ENCODE measurements around the gene CCDC88C.
"Not testable (repeated sequence)": the region's sequence is repeated elsewhere in the genome, so short reads cannot be mapped to it uniquely, and the experiment has no call there.

Gene CCDC88C

GRCh38 chr14:91417983-91418386 lies 365 bp upstream of the CCDC88C start:
- peak; percentile 37 for DNase-seq

GRCh38 chr14:91416744-91417119 lies 888 bp downstream of the CCDC88C start:
- DNase-seq = no peak

DNA sequence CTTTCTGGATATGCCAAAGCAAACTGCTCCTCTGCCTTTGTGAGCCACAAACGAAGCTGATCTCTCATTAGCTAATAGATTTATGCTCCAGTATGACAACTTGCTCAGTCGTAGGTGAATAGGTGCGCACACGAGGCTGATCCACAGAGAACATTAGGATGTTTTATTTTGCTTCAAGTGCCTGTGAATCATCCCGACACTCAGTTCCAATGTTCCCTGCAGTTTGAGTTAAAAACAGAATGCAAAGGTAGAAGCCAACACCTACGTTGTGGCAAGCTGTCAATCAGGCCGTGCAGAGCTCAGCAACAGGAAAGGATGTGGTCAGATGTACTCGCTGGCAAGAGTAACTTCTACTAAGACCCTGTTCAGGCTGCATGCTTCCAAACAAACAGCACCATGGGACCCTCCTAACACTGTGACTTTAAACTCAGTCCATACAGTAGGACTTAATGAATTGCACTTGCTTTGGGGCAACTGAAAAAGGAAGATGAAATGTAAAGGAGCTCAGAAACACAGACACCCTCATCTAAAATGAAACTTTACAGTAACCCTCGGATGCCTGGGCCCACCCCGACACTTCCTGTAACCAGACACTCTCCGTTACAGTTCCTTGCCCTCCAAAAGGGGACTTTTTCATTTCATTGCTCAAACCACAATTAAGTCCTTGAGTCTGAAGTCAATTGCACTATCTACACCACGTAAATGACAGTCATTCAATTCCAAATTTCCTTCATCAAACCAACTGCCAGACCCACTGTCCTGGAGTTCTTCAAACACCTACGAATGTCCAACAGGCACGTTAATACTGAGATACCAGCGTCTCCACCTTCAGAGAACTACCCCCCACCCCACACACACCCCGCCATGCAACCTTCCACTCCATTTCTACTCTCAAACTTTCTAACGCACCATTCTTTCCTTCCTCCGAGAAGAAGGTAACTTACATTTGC lies 1.6 kb downstream of the CCDC88C start:
- peak; percentile 12 for DNase-seq

GRCh38 chr14:91414475-91414833 lies 3.2 kb downstream of the CCDC88C start:
- DNase-seq = no peak

DNA sequence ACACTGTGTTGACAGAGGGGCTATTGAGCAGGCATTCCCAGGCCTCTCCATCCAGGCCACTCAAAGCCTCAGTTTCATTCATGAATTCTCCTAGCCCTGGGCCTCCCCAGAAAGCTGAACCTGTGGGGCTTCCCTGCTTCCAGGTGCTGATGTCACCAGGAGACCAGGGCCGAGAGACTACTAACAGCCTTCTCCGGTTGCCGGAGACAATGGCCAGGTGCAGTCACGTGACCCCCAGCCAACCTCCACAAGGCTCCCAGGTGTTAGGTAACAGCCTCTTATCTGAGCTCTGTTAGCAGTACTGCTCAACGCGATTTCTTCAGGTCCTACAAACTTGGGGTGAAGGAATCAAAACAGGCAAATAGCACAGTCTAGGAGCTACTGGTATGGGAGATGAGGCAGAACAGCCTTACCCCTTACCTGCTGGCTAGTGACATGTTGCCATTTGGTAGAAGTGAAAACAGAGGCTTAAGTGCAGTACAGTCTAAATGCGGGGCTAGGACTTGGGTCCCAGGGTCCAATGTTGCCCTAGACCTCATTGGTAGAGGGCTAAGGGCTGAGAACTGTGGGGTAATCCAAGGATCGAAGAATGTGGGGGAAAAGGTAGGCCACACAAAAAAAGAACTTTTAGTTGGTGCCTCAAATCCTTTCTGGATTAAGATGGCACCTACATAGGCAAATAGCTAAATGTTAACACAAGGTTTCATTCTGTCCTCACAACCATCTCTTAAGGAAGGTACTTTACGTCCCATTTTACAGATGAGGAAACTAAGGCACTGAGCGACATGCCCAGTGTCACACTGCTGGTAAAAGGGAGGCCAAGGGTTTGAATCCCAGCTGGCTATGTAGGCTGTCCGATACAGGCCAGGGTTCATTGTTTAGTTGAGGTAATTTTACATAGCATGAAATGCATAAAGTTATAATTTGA lies 3.8 kb downstream of the CCDC88C start:
- DNase-seq = peak; percentile 92

GRCh38 chr14:91412939-91413338 lies 4.7 kb downstream of the CCDC88C start:
- no peak for DNase-seq

DNA sequence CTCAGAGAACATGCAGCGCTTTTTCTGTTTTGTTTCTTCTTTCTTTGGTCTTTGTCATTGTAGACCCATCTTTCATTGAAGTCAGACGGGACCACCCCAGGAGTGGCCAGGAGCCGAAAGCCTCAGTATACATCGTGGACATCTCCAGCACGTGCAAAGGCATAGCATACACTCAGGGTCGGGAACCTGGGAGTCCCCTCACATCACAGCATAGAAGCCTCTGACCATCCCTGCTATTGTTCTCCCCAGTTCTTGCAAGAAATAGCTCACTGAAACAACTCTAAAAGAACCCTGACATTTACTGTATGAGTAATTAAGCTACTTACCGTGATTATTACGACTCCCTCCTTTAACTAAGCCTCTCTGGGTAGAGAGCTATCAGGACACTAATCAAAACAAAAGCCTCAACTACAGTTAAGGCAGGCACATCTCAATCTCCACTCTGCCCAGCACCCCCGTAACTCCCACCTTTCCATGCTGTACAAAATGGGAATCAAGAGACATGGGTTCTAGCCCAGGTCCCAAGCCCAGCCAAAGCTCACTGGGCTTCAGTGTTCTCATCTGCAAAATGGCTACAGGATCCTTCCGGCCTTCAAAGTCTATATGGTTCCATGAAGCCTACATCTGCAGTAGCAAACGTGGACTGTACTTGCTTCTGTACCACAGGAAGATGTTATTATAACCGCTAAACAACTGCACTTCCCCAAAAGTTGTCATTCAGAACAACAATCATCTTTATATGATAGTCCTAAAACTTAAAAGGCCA lies 6.7 kb downstream of the CCDC88C start:
- DNase-seq = no peak

GRCh38 chr14:91409928-91410718 lies 7.5 kb downstream of the CCDC88C start:
- DNase-seq = no peak

DNA sequence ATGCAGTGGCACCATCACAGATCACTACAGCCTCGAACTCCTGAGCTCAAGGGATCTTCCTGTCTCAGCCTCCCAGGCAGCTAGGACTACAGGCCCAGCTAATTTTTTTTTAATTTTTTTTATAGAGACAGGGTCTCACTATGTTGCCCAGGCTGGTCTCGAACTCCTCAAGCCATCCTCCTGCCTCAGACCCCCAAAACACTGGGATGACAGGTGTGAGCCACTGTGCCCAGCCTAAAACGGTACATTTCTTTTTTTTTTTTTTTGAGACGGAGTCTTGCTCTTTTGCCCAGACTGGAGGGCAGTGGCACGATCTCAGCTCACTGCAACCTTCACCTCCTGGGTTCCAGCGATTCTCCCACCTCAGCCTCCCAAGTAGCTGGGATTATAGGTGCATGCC lies 8.4 kb downstream of the CCDC88C start:
- not testable (repeated sequence) for DNase-seq

- DNase-seq = no peak
Observed at GRCh38 chr14:91406982-91407381, 10.6 kb downstream of the CCDC88C start.

DNA sequence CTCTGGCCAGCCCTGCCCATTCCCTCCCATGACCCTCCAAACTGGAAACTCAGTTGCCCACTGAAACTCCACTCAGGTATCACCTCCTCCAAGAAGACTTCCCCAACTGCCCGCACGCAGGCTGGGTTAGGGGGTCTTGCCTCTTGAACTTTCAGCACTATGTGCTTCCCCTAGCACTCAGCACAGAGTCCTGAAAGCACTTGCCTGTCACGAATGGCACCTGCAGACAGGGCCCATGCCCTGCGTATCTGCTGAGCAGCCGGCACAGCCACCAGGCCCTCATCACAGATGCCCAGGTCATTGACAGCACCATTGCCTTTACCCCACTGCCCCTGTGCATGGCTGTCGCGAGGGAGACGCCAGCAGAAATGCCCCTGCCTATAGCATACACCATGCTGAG lies 11.2 kb downstream of the CCDC88C start:
- DNase-seq = no peak

- DNase-seq = no peak
Observed at GRCh38 chr14:91405724-91406435, 11.7 kb downstream of the CCDC88C start.

GRCh38 chr14:91405241-91405721 lies 12.3 kb downstream of the CCDC88C start:
- DNase-seq = no peak

- DNase-seq = no peak
Observed at GRCh38 chr14:91402771-91403600, 14.6 kb downstream of the CCDC88C start.

DNA sequence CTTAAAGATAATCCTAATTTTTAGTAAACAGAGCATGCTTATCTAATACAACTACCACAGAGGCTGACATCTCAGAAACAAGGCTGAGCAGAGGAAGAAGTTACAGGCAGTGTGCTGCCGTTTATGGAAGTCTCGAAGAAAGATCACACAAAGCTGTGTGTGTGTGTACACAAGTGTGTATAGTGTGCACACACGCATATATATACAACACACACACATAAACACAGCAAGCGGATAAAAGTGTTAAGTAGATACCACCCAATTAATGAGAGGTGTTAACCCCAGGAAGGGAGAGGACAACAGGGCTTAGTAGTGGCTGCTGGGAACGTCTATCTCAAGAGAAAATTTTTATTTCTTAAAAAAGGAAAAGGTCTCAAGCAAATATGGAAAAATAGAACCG lies 15.3 kb downstream of the CCDC88C start:
- DNase-seq = no peak

- no peak for DNase-seq
Observed at GRCh38 chr14:91401751-91402150, 15.9 kb downstream of the CCDC88C start.

DNA sequence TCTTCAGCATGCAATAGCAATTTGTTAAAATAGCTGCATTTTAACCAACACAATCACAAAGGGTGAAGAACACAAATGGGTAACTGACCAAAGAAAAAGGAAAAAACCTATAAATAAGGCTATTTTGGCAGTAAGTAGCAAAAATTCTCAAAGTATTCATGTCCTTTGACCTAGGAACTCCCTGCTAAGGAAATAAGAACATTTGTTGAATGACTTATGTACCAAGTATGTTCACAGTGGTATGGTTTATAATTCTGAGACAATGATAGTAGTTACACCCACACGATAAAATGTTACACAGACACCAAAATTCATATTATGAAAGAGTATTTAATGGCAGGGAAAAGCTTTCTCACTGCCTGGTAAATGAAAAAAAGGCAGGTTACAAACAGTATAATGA lies 16.9 kb downstream of the CCDC88C start:
- DNase-seq = no peak

DNA sequence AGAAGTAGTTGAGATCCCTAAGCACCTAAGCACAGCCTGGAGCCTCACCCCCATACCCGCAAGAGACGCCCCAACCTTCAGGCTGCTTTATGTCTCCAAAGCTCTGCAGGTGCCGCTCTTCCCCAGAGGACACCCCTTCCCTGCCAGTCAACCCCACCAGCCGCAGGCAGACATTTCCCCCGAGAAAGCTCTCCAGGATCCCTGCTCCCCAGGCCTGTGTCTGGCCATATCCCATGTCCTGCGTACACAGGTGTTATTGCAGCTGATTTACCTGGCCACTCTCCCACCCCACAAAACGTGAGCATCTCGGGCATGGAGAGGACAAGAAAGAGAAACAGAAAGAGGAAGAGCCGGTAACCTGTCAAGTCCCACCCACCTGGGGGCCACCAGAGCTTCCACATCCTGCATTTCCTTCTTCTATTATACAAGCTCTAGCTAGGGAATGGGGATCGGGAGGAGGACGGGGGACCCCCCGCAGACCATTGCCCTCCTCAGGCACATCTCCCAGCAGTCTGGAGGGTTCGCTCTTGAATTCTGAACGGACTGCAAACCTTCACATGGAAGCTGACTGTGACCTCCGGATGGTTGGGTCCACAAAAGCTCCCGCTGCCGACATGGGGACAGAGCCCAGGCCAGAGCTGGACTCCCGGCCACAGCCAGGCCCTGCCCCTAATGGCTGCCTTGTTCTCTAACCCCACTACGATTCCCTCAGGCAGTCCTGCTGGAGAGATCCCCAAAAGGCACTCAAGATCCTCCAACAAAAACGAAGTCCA lies 17.6 kb downstream of the CCDC88C start:
- DNase-seq = no peak

DNA sequence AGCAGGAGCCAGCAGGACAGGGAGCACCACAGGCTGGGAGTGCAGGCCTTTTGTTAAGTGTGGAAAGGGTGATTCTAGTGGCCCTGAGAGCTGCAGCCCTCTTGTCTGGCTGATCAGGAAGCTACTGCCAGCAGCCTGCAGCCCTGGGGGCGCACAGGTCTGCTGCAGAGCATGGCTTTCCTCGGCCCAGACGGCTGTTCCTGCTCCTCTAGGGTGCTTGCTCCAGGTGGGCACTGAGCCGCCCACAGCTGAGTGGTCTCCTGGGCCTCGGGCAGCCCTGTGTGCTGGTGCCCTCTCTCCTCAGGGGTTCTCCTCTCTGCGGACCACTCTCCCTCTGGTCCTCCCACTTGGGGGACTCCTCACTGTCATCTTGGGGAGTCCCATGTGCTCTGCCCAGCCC lies 18.9 kb downstream of the CCDC88C start:
- DNase-seq = no peak
